PC-3 (cell line): Measurements from ENCODE around the gene ZMIZ1. TPM values are rescaled to one million over a fixed set of nuclear protein-coding genes. Genes with fewer than 3 reads are reported as not detected.

Source experiments
- ATAC-seq: fragments of 200-7000 bp; cut with Tn5 transposase; 2 replicates; pipeline ENCODE4 v1.9.1; 2020; ENCODE audit warnings: mild to moderate bottlenecking, moderate library complexity
- BruUV-seq: library from RNA; stranded (reverse); fragments of 400-500 nt; replicated peaks from 2 replicates; lab custom pipeline; 2021; lab: Mats Ljungman, UMichigan
- CTCF ChIA-PET: fragments of 300-600 bp; sonication (Branson Sonifier 250); formaldehyde crosslinking; loops from one replicate; lab custom pipeline; 2022; ENCODE audit warnings: antibody characterized with exemption; lab: Charles Lee
- POLR2A ChIA-PET: fragments of 300-600 bp; sonication (Branson Sonifier 250); formaldehyde crosslinking; loops from one replicate; lab custom pipeline; 2022; ENCODE audit warnings: antibody characterized with exemption; ENCODE audit not compliant: unreplicated experiment; lab: Charles Lee
- DNase-seq: peaks from one replicate; pipeline ENCODE4 v3.0.0-alpha.2; 2015
- H2AFZ ChIP-seq: fragments of 300-600 bp; sonication (generic); 2 replicates; pipeline ENCODE4 v1.6.0; 2016; ENCODE audit warnings: antibody characterized with exemption, low read length
- H3F3A ChIP-seq: fragments of 300-600 bp; sonication (generic); one replicate; pipeline ENCODE4 v1.6.0; 2017; ENCODE audit warnings: antibody characterized with exemption, low read length, control low read depth, mild to moderate bottlenecking; ENCODE audit not compliant: unreplicated experiment
- H3K27ac ChIP-seq: fragments of 300-600 bp; sonication (generic); 2 replicates; pipeline ENCODE4 v1.5.1; 2016; ENCODE audit warnings: mild to moderate bottlenecking, low read length
- H3K27me3 ChIP-seq: fragments of 300-600 bp; sonication (generic); 2 replicates; pipeline ENCODE4 v1.6.1; 2016; ENCODE audit warnings: low read length, mixed read lengths
- H3K36me3 ChIP-seq: fragments of 300-600 bp; sonication (generic); 2 replicates; pipeline ENCODE4 v1.6.1; 2016; ENCODE audit warnings: low read depth, mixed run types, low read length, mixed read lengths
- H3K4me1 ChIP-seq: fragments of 300-600 bp; sonication (generic); 2 replicates; pipeline ENCODE4 v1.5.1; 2016; ENCODE audit warnings: low read length; ENCODE audit not compliant: insufficient read depth
- H3K4me2 ChIP-seq: fragments of 300-600 bp; sonication (generic); 2 replicates; pipeline ENCODE4 v1.6.0; 2016; ENCODE audit warnings: low read length
- H3K4me3 ChIP-seq: fragments of 300-600 bp; sonication (generic); 2 replicates; pipeline ENCODE4 v1.5.1; 2016; ENCODE audit warnings: mild to moderate bottlenecking, low read length, mixed read lengths
- H3K79me2 ChIP-seq: fragments of 300-600 bp; sonication (generic); 2 replicates; pipeline ENCODE4 v1.6.1; 2017; ENCODE audit warnings: low read length, mixed read lengths
- H3K9ac ChIP-seq: fragments of 300-600 bp; sonication (generic); 2 replicates; pipeline ENCODE4 v1.6.0; 2016; ENCODE audit warnings: mild to moderate bottlenecking, low read length
- H3K9me2 ChIP-seq: fragments of 300-600 bp; sonication (generic); replicated peaks from 2 replicates; pipeline ENCODE4 v1.6.1; 2016; ENCODE audit warnings: mixed run types, low read length, mixed read lengths
- H3K9me3 ChIP-seq: fragments of 300-600 bp; sonication (generic); 2 replicates; pipeline ENCODE4 v1.6.1; 2016; ENCODE audit warnings: low read length, mixed read lengths
- H4K20me1 ChIP-seq: fragments of 300-600 bp; sonication (generic); 2 replicates; pipeline ENCODE4 v1.6.1; 2016; ENCODE audit warnings: low read length, mixed read lengths
- EZH2 ChIP-seq: fragments of 300-600 bp; sonication (generic); IDR thresholded peaks from one replicate; pipeline ENCODE4 v1.6.1; 2017; ENCODE audit warnings: antibody characterized with exemption, mild to moderate bottlenecking, low read length; ENCODE audit not compliant: unreplicated experiment
- EZH2phosphoT487 ChIP-seq: fragments of 300-600 bp; sonication (generic); IDR thresholded peaks from 2 replicates; pipeline ENCODE4 v1.6.1; 2018; ENCODE audit warnings: mild to moderate bottlenecking, antibody characterized with exemption, low read length, borderline replicate concordance
- intact Hi-C: fragments of 100-400 bp; cut with micrococcal nuclease; formaldehyde crosslinking; loops from 2 replicates; pipeline ENCODE4 v1.9.0; 2023
- total RNA-seq: library from RNA; depleted of rRNA; stranded (reverse); fragments of >200 nt; gene quantifications from 2 replicates; pipeline ENCODE4 v1.2.3, GENCODE V29; 2014
- TF ChIP-seq, protein P1 (sequence below): fragments of 300-600 bp; sonication (generic); conservative IDR thresholded peaks from 2 replicates; pipeline ENCODE4 v1.5.1; 2017; ENCODE audit warnings: antibody characterized with exemption, low read depth, mild to moderate bottlenecking, low read length

ZMIZ1 gene
- total RNA-seq, 1 experiment from 2014 or later = 55.4 TPM

DNA sequence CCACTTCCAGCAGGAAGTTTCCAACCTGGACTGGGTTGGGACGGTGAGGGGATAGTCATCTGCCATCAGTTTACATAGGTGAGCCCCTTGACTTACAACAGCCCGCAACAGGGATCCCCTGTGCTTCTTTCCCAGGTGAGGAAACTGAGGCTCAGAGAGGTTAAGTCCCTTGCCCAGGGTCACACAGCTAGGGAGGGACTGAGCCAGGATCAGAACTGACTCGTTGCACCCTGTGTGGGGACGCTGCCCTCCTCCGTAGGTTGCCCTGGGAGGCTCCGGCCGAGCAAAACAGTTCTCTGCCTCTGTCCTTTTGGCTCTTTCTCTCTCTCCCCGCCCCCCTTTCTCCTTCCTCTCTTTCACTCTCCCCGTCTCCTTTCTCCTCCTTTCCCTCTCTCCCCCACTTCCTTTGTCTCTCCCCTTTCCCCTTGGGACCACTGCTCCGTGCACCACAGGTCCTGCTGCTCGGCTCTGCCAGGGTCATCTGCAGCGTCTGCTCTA, 161.1 kb downstream of the ZMIZ1 start:
- no peaks in the 10 kb centered on the region for H3K9me2 ChIP-seq
- no peak overlapping the region for H3K4me2 ChIP-seq
- no peak overlapping the region for H3K9ac ChIP-seq
- no peak overlapping the region for H2AFZ ChIP-seq
- ATAC-seq (no peak), DNase-seq (no peak)
- TF ChIP-seq, protein P1, sequence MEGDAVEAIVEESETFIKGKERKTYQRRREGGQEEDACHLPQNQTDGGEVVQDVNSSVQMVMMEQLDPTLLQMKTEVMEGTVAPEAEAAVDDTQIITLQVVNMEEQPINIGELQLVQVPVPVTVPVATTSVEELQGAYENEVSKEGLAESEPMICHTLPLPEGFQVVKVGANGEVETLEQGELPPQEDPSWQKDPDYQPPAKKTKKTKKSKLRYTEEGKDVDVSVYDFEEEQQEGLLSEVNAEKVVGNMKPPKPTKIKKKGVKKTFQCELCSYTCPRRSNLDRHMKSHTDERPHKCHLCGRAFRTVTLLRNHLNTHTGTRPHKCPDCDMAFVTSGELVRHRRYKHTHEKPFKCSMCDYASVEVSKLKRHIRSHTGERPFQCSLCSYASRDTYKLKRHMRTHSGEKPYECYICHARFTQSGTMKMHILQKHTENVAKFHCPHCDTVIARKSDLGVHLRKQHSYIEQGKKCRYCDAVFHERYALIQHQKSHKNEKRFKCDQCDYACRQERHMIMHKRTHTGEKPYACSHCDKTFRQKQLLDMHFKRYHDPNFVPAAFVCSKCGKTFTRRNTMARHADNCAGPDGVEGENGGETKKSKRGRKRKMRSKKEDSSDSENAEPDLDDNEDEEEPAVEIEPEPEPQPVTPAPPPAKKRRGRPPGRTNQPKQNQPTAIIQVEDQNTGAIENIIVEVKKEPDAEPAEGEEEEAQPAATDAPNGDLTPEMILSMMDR = no peak
- no peak for TF ChIP-seq EZH2phosphoT487
- TF ChIP-seq EZH2 = no peak
- POLR2A ChIA-PET = no interaction called here
- H3K27ac ChIP-seq = no peak overlapping the region
- no peaks in the 10 kb centered on the region for H3K79me2 ChIP-seq
- peaks cover 16% of the 10 kb centered on the region for H3K4me1 ChIP-seq
- H3K4me3 ChIP-seq = no peak overlapping the region
- no TSS peak for BruUV-seq
- H4K20me1 ChIP-seq = no peaks in the 10 kb centered on the region; the same call in 1 of the 2 replicates
- intact Hi-C loops = no loop called here
- peaks cover 6% of the 10 kb centered on the region; the same call in 1 of the 2 replicates for H3K36me3 ChIP-seq
- no peaks in the 10 kb centered on the region for H3F3A ChIP-seq
- CTCF ChIA-PET = no interaction called here
- H3K27me3 ChIP-seq = no peaks in the 10 kb centered on the region
- no peaks in the 10 kb centered on the region for H3K9me3 ChIP-seq

DNA sequence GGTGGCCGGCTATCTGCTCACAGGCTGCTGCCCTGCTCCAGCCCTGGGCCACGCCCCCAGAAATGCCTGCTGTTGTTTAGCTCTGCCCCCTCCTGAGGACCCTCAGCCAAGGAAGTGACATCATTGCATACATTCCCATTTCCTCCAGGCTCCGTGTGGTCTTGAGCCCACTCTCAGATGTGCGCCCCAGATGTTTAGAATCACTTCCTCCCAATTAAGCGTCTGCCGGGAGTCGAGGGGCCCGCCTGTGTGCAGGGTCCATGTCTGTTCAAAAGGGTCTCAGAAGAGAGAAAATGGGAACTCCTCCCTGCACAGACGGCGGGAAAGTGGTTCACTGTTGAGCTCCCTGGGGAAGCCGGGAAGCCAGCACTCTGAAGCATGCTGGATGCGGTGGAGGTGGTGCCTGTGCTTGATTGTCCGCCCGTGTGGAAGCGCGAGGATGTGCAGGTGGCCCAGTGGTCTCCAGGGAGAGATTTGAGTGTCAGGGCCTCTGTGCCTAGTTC, 161.6 kb downstream of the ZMIZ1 start:
- no TSS peak for BruUV-seq
- CTCF ChIA-PET = no interaction called here
- peaks cover 5% of the 10 kb centered on the region; the same call in 1 of the 2 replicates for H3K36me3 ChIP-seq
- H3K9me3 ChIP-seq = no peaks in the 10 kb centered on the region
- DNase-seq = no peak
- H3K27ac ChIP-seq = no peak overlapping the region
- no peak overlapping the region for H3K4me3 ChIP-seq
- TF ChIP-seq, protein P1 = no peak
- TF ChIP-seq EZH2 (no peak), EZH2phosphoT487 (no peak)
- POLR2A ChIA-PET = no interaction called here
- no peak for ATAC-seq
- no peak overlapping the region for H2AFZ ChIP-seq
- H3K4me1 ChIP-seq = peaks cover 18% of the 10 kb centered on the region
- H3K79me2 ChIP-seq = no peaks in the 10 kb centered on the region
- H3K4me2 ChIP-seq = no peak overlapping the region
- no peaks in the 10 kb centered on the region for H3K27me3 ChIP-seq
- intact Hi-C loops = no loop called here
- H4K20me1 ChIP-seq = no peaks in the 10 kb centered on the region; the same call in 1 of the 2 replicates
- H3K9me2 ChIP-seq = no peaks in the 10 kb centered on the region
- no peak overlapping the region for H3K9ac ChIP-seq
- no peaks in the 10 kb centered on the region for H3F3A ChIP-seq

DNA sequence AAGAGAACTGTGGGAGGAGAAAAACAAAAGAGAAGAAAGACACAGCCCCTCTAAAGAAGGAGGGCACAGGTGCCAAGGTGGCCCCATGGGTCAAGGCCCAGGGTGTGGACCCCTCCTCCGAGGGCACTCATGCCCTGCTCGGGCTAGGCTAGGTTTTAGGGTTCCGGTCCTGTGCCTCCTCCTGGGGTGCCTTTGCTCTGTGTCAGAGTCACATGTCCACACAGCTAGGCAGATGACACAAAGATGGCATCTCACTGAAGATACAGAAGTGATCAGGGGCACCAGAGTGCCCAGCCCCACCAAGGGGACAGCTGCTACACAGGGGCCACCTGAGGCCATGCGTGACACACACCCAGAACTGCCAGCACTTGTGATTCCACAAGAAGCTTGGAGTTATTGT, 162.1 kb downstream of the ZMIZ1 start:
- no peak overlapping the region for H3K4me3 ChIP-seq
- CTCF ChIA-PET = no interaction called here
- H2AFZ ChIP-seq = no peak overlapping the region
- BruUV-seq = no TSS peak
- no peak overlapping the region for H3K27ac ChIP-seq
- intact Hi-C loops = no loop called here
- no peaks in the 10 kb centered on the region; the same call in 1 of the 2 replicates for H4K20me1 ChIP-seq
- TF ChIP-seq EZH2phosphoT487 (no peak), EZH2 (no peak)
- no peak overlapping the region for H3K9ac ChIP-seq
- no peak overlapping the region for H3K4me2 ChIP-seq
- peaks cover 18% of the 10 kb centered on the region for H3K4me1 ChIP-seq
- H3K79me2 ChIP-seq = no peaks in the 10 kb centered on the region
- H3F3A ChIP-seq = no peaks in the 10 kb centered on the region
- H3K27me3 ChIP-seq = no peaks in the 10 kb centered on the region
- DNase-seq = no peak
- no peaks in the 10 kb centered on the region for H3K9me2 ChIP-seq
- H3K9me3 ChIP-seq = no peaks in the 10 kb centered on the region
- POLR2A ChIA-PET = interaction anchor here (0.6 kb wide), 1 partner anchor 215 kb away, joined by 3 read pairs; the partner anchor contains the start of gene ZCCHC24
- no peak for ATAC-seq
- H3K36me3 ChIP-seq = peaks cover 5% of the 10 kb centered on the region; the same call in 1 of the 2 replicates
